Stomach (tissue), 9 donors: ENCODE results near the gene DNAH17. TPM values are rescaled to one million over a fixed set of nuclear protein-coding genes. Genes with fewer than 3 reads are reported as not detected.
A peak's percentile ranks its signal among the peaks of the same experiment; 100 is the strongest.

Experiments
- DNase-seq, 2 donors: peaks; one replicate each; pipeline versions ENCODE4 v3.0.0 to v3.0.0-alpha.2; 2013 to 2019
- H3K27ac ChIP-seq, 5 donors: fragments of 200-600 bp in 4 of 5; sonication (generic) in 4 of 5; one replicate each; pipeline ENCODE4 v1.5.1; 2013 to 2019; ENCODE audit warnings: mild to moderate bottlenecking in 1 of 5, moderate library complexity in 1 of 5
- H3K27me3 ChIP-seq, 3 donors: fragments of 200-600 bp; sonication (generic); one replicate each; pipeline ENCODE4 v1.5.1; 2017 to 2019; ENCODE audit warnings: mixed run types in 1 of 3
- H3K36me3 ChIP-seq, 4 donors: fragments of 200-600 bp; sonication (generic); 1 replicate in 3 of 4; 2 replicates in 1 of 4; pipeline ENCODE4 v1.5.1; 2016 to 2019
- H3K4me1 ChIP-seq, 4 donors: fragments of 200-600 bp; sonication (generic); one replicate each; pipeline ENCODE4 v1.5.1; 2016 to 2019
- H3K4me3 ChIP-seq, 4 donors: fragments of 200-600 bp; sonication (generic) in 3 of 4; one replicate each; pipeline ENCODE4 v1.5.1; 2016 to 2019; ENCODE audit warnings: mild to moderate bottlenecking in 1 of 4
- H3K9me3 ChIP-seq, 4 donors: fragments of 200-600 bp; sonication (generic); one replicate each; pipeline ENCODE4 v1.5.1; 2016 to 2019
- CTCF ChIP-seq, 7 experiments: fragments of 450-650 bp in 4 of 7; fragments of 200-600 bp in 3 of 7; sonication (generic) in 3 of 7; IDR thresholded peaks; one replicate each; pipeline ENCODE4 v1.5.1; 2016 to 2019; ENCODE audit warnings: antibody characterized with exemption in 7 of 7, control low read depth in 2 of 7, mild to moderate bottlenecking in 1 of 7
- EP300 ChIP-seq: sonication (generic); formaldehyde crosslinking; IDR thresholded peaks from one replicate; pipeline ENCODE4 v1.6.1; 2017; ENCODE audit warnings: antibody characterized with exemption
- POLR2A ChIP-seq, 4 donors: fragments of 450-650 bp; IDR thresholded peaks; one replicate each; pipeline ENCODE4 v1.6.1; 2016; ENCODE audit warnings: antibody characterized with exemption in 4 of 4, control low read depth in 2 of 4, mild to moderate bottlenecking in 1 of 4, moderate library complexity in 1 of 4
- POLR2AphosphoS5 ChIP-seq, 3 donors: sonication (generic); formaldehyde crosslinking; IDR thresholded peaks; one replicate each; pipeline ENCODE4 v1.6.1; 2016; ENCODE audit warnings: antibody characterized with exemption in 3 of 3
- WGBS, 5 donors: extraction: QIAGEN DNeasy Blood & Tissue Kit in 3 of 5; methylation state at CpG; one replicate each; pipeline versions ENCODE4 v1.1.5 to v1.1.7; 2013 to 2018; 5-methylcytosine and 5-hydroxymethylcytosine counted together
- intact Hi-C: fragments of 100-400 bp; cut with DNase I; formaldehyde crosslinking; loops from one replicate; pipeline ENCODE4 v1.15.1; 2023; ENCODE audit warnings: low total_unique reads
- polyA plus RNA-seq, 3 donors: library from polyadenylated mRNA; stranded (reverse); fragments of 200-250 nt; gene quantifications; one replicate each; pipeline ENCODE4 v1.2.3, GENCODE V29; 2013
- total RNA-seq, 5 donors: library from RNA; depleted of rRNA; stranded (reverse); fragments of >200 nt; gene quantifications; one replicate each; pipeline versions ENCODE4 v1.1.0 to v1.2.3, GENCODE V29; 2014 to 2016
- donor health status: healthy with polysubstance abuse.
- donor health status: Bipolar disorder and iron deficiency.
- donor health status: healthy.

Gene DNAH17
- total and polyA plus RNA-seq, 8 donors: 0.03 to 2.4 (median 0.45) TPM; not detected in 5

GRCh38 chr17:78611607-78612006, 34.4 kb upstream of the DNAH17 start:
- 34 to 44% (median 37%) methylated on average over 6 of the region's 6 CpGs for WGBS, 5 donors
- DNase-seq: peak in 1 of 2 donors; percentile 75
- intact Hi-C loops: no loop called here

GRCh38 chr17:78610951-78611511, 33.8 kb upstream of the DNAH17 start:
- WGBS, 5 donors: 45 to 59% (median 56%) methylated on average over 10 of the region's 10 CpGs
- Histone ChIP-seq H3K4me3 (no peak overlapping the region), H3K36me3 (no peaks in the 10 kb centered on the region), H3K4me1 (peaks cover 0 to 38% (median 4%) of the 10 kb centered on the region in 4 donors), H3K9me3 (no peaks in the 10 kb centered on the region), H3K27me3 (peaks cover 0 to 4% (median 0%) of the 10 kb centered on the region in 3 donors), H3K27ac (peak overlapping the region in 1 of 5 donors; percentile 57)
- TF ChIP-seq POLR2A (IDR thresholded peaks at IDR 0.05): no peak
- no peak for TF ChIP-seq EP300
- TF ChIP-seq POLR2AphosphoS5 (IDR thresholded peaks at IDR 0.05): no peak
- TF ChIP-seq CTCF (IDR thresholded peaks at IDR 0.05): no peak
- intact Hi-C loops: no loop called here
- DNase-seq: no peak

More at GRCh38 chr17:78611607-78612006, 34.4 kb upstream of the DNAH17 start:
- H3K4me1 ChIP-seq: peaks cover 0 to 42% (median 4%) of the 10 kb centered on the region in 4 donors
- no peaks in the 10 kb centered on the region for H3K36me3 ChIP-seq
- no peak for TF ChIP-seq POLR2A (IDR thresholded peaks at IDR 0.05)
- TF ChIP-seq POLR2AphosphoS5 (IDR thresholded peaks at IDR 0.05): peak in 2 of 3 donors; percentile 34 to 62
- no peak for TF ChIP-seq CTCF (IDR thresholded peaks at IDR 0.05)
- H3K9me3 ChIP-seq: no peaks in the 10 kb centered on the region
- H3K27me3 ChIP-seq: peaks cover 0 to 4% (median 0%) of the 10 kb centered on the region in 3 donors
- no peak overlapping the region for H3K4me3 ChIP-seq
- H3K27ac ChIP-seq: peak overlapping the region in 1 of 5 donors; percentile 57

GRCh38 chr17:78609191-78609641, 32.0 kb upstream of the DNAH17 start:
- intact Hi-C loops: no loop called here
- no peak for TF ChIP-seq POLR2A (IDR thresholded peaks at IDR 0.05)
- no peak for TF ChIP-seq CTCF (IDR thresholded peaks at IDR 0.05)
- TF ChIP-seq EP300: no peak
- no peak for TF ChIP-seq POLR2AphosphoS5 (IDR thresholded peaks at IDR 0.05)
- Histone ChIP-seq H3K4me3 (no peak overlapping the region), H3K4me1 (peaks cover 0 to 38% (median 4%) of the 10 kb centered on the region in 4 donors), H3K36me3 (no peaks in the 10 kb centered on the region), H3K9me3 (no peaks in the 10 kb centered on the region), H3K27ac (peak overlapping the region in 1 of 5 donors; percentile 40), H3K27me3 (peaks cover 0 to 4% (median 0%) of the 10 kb centered on the region in 3 donors)
- no peak for DNase-seq
- WGBS, 5 donors: 65 to 80% (median 72%) methylated on average over 7 to 8 of the region's 8 CpGs

GRCh38 chr17:78608804-78609186, 31.6 kb upstream of the DNAH17 start:
- H3K4me1 ChIP-seq: peaks cover 0 to 38% (median 4%) of the 10 kb centered on the region in 4 donors
- peak overlapping the region in 1 of 5 donors; percentile 40 for H3K27ac ChIP-seq
- WGBS, 5 donors: 79 to 93% (median 85%) methylated on average over 8 of the region's 8 CpGs
- H3K27me3 ChIP-seq: peaks cover 0 to 4% (median 0%) of the 10 kb centered on the region in 3 donors
- intact Hi-C loops: no loop called here
- no peak for TF ChIP-seq POLR2A (IDR thresholded peaks at IDR 0.05)
- H3K36me3 ChIP-seq: no peaks in the 10 kb centered on the region
- no peak overlapping the region for H3K4me3 ChIP-seq
- DNase-seq: no peak
- H3K9me3 ChIP-seq: no peaks in the 10 kb centered on the region
